ENCODE results near the gene IGFL3. TPM values are rescaled to one million over a fixed set of nuclear protein-coding genes. Genes with fewer than 3 reads are reported as not detected.

IGFL3 gene
- total RNA-seq, 1 donor from 2014 or later, result not detected

DNA sequence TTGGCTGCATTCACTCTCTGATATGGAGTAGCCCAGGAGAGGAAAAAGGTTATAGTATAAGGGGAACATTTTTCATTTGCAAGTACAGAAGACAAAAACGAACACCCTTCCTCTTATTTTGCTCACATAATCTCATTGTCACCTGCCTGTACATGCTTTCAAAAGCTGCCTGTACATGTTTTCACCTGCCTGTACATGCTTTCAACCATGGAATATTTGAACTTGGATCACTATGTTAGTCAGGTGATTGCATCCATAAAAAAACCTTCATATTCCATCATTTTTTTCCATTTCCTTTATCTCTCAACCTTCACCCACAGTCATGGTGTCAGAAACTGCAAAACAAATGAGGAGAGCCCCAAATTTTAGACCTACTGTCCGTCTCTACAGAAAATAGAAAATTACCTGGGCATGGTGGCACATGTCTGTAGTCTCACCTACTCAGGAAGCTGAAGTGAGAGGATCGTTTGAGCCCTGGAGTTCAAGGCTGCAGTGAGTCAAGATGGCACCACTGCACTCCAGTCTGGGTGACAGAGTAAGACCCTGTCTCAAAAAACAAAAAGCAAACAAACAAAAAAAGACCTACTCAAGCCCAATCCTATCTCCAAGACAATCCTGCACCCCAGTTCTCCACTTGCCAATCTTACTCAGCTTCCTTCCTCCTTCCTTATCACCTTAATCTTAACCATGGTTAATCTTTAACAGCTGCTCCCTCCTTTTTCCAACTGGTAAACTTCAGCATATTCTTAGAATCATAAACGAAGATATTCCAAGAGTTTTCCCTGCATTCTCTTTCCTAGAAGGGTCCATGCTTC is 35.1 kb upstream of the IGFL3 start:
- POLR2A ChIA-PET, result no interaction called here
- DNase-seq (no peak), ATAC-seq (ENCODE audit: low read depth) (no peak)
- CTCF ChIA-PET, result no interaction called here
- intact Hi-C loops (cut with micrococcal nuclease), result no loop called here
- Mint-ChIP-seq H3K4me1 (no peaks in the 10 kb centered on the region), H3K27ac (no peak overlapping the region), H3K4me3 (no peak overlapping the region), H3K27me3 (peaks cover 20% of the 10 kb centered on the region), H3K9me3 (peaks cover 21% of the 10 kb centered on the region), H3K36me3 (ENCODE audit: low read depth) (peaks cover 2% of the 10 kb centered on the region)
- TF ChIP-seq, protein P1, sequence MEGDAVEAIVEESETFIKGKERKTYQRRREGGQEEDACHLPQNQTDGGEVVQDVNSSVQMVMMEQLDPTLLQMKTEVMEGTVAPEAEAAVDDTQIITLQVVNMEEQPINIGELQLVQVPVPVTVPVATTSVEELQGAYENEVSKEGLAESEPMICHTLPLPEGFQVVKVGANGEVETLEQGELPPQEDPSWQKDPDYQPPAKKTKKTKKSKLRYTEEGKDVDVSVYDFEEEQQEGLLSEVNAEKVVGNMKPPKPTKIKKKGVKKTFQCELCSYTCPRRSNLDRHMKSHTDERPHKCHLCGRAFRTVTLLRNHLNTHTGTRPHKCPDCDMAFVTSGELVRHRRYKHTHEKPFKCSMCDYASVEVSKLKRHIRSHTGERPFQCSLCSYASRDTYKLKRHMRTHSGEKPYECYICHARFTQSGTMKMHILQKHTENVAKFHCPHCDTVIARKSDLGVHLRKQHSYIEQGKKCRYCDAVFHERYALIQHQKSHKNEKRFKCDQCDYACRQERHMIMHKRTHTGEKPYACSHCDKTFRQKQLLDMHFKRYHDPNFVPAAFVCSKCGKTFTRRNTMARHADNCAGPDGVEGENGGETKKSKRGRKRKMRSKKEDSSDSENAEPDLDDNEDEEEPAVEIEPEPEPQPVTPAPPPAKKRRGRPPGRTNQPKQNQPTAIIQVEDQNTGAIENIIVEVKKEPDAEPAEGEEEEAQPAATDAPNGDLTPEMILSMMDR (IDR thresholded peaks at IDR 0.05), result no peak

DNA sequence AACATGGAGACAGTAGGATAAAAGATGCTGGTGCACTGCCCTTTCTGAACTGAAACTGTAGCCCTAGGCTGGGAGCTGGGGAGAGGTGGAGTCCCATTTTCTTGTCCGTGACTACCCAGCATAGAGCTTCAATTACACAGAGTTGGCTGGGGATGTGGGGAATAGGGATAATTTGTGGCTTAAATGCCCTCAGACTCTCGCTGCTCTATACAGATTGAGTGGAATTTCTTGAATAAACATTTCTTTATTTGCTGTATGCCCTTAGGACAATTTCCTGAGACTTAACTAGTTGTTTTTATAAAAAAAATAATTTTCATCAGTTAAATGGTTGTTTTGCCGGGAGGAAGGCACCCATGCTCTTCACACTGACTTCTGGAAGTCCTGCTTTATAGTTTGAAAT is 30.7 kb upstream of the IGFL3 start:
- no peak for ATAC-seq (ENCODE audit: low read depth)
- intact Hi-C loops (cut with micrococcal nuclease), result no loop called here
- ChIA-PET POLR2A (no interaction called here), CTCF (no interaction called here)
- H3K9me3 Mint-ChIP-seq, result no peaks in the 10 kb centered on the region
- DNase-seq, result no peak
- TF ChIP-seq, protein P1 (IDR thresholded peaks at IDR 0.05), result no peak
- H3K36me3 Mint-ChIP-seq (ENCODE audit: low read depth), result no peaks in the 10 kb centered on the region
- no peak overlapping the region for H3K27ac Mint-ChIP-seq
- no peaks in the 10 kb centered on the region for H3K4me1 Mint-ChIP-seq
- no peak overlapping the region for H3K4me3 Mint-ChIP-seq
- H3K27me3 Mint-ChIP-seq, result peaks cover 20% of the 10 kb centered on the region

DNA sequence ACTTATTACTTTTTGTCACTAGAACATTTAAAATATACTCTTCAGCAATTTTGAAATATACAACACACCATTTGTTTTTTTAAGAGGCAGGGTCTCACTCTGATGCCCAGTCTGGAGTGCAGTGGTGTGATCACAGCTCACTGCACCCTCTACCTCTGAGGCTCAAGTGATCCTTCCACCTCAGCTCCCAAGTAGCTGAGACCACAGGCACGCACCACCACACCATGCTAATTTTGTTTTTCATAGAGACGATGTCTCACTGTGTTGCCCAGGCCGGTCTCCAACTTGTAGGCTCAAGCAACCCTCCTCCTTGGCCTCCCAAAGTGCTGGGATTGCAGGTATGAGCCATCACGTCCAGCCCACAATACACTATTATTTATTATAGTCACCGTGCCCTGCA is 26.1 kb upstream of the IGFL3 start:
- no peak for ATAC-seq (ENCODE audit: low read depth)
- ChIA-PET CTCF (no interaction called here), POLR2A (no interaction called here)
- peaks cover 31% of the 10 kb centered on the region for H3K27me3 Mint-ChIP-seq
- H3K4me3 Mint-ChIP-seq, result no peak overlapping the region
- DNase-seq, result no peak
- TF ChIP-seq, protein P1 (IDR thresholded peaks at IDR 0.05), result no peak
- intact Hi-C loops (cut with micrococcal nuclease), result no loop called here
- H3K4me1 Mint-ChIP-seq, result no peaks in the 10 kb centered on the region
- no peaks in the 10 kb centered on the region for H3K36me3 Mint-ChIP-seq (ENCODE audit: low read depth)
- no peaks in the 10 kb centered on the region for H3K9me3 Mint-ChIP-seq
- no peak overlapping the region for H3K27ac Mint-ChIP-seq

DNA sequence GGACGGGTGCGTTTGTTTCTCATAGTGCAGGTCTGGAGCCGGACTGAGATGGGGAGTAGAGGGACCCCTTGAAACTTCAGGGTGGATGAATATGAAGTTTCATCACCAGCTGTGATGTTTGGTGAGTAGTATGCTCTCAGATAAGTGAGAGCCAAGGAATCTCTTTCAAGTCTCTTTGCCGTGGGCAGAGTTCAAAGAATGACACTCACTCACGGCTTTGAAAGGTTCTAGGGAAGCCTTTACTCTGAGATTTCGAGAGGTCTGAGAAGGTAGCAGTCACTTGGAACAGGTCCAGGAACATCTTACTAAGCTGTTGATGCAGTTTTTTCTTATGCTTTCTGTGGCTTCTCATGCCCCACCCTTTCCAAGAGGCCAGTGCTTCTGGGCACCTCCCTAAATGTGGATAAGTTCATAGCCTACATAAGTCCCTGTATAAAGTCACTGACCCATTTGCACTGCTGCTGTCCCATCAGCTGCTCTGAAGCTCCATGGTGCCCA is 23.4 kb upstream of the IGFL3 start, which contains the start of gene IGFL2:
IGFL2 (plus strand) TSS at position 448 of the 498 bp plus-strand sequence; CDS start at position 489, 41 bp downstream.
- TF ChIP-seq, protein P1 (IDR thresholded peaks at IDR 0.05), result no peak
- H3K27me3 Mint-ChIP-seq, result peaks cover 32% of the 10 kb centered on the region
- H3K4me1 Mint-ChIP-seq, result no peaks in the 10 kb centered on the region
- POLR2A ChIA-PET, result interaction anchor here (0.6 kb wide), 1 partner anchor 111 kb away, joined by 4 read pairs; no protein-coding TSS in a partner anchor
- H3K36me3 Mint-ChIP-seq (ENCODE audit: low read depth), result no peaks in the 10 kb centered on the region
- no peaks in the 10 kb centered on the region for H3K9me3 Mint-ChIP-seq
- CTCF ChIA-PET, result no interaction called here
- DNase-seq, result no peak
- no peak within 1 kb of the TSS for H3K4me3 Mint-ChIP-seq
- no peak for ATAC-seq (ENCODE audit: low read depth)
- H3K27ac Mint-ChIP-seq, result no peak within 1 kb of the TSS
- intact Hi-C loops (cut with micrococcal nuclease), result no loop called here

DNA sequence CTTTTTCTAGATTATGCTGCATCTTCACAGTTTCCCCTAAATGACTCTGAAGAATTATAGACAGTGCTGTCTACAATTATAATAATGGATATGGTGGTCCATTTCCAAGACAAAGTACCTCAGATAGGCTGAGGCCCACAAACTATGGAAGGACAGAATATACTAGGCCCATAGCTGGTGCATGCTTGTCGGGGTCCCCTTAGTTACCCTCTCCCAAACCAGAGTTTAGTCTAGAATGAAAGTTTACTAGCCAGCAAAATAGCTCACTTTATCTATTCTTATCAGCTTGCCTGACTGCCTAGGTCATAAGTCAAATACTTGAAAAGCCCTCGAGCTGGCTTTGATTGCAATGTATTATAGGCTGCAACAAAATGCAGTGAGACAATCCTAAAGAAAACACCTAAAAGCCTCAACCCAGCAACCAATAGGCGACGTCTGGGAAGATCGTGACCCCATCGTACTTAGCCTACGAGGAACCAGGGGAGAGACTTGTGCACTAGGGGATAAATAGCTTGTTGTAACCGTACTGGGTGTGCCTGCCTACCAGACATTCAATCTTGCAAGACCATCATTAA is 22.8 kb upstream of the IGFL3 start:
- no peaks in the 10 kb centered on the region for H3K36me3 Mint-ChIP-seq (ENCODE audit: low read depth)
- TF ChIP-seq, protein P1 (IDR thresholded peaks at IDR 0.05), result no peak
- no peak overlapping the region for H3K4me3 Mint-ChIP-seq
- intact Hi-C loops (cut with micrococcal nuclease), result no loop called here
- no peak for DNase-seq
- no peaks in the 10 kb centered on the region for H3K4me1 Mint-ChIP-seq
- no peak overlapping the region for H3K27ac Mint-ChIP-seq
- POLR2A ChIA-PET, result interaction anchor here (0.6 kb wide), 1 partner anchor 112 kb away, joined by 4 read pairs; no protein-coding TSS in a partner anchor
- ATAC-seq (ENCODE audit: low read depth), result no peak
- CTCF ChIA-PET, result no interaction called here
- no peaks in the 10 kb centered on the region for H3K9me3 Mint-ChIP-seq
- H3K27me3 Mint-ChIP-seq, result peaks cover 28% of the 10 kb centered on the region
